GM23338 (cell line): ENCODE results near the gene GBX1. TPM values are rescaled to one million over a fixed set of nuclear protein-coding genes. Genes with fewer than 3 reads are reported as not detected.

ENCODE experiments used
- CREB1 ChIP-seq: fragments of 250-450 bp; sonication (Bioruptor Pico); IDR thresholded peaks from 2 replicates; pipeline ENCODE4 v1.5.0; 2020; ENCODE audit warnings: low read depth, mild to moderate bottlenecking, moderate library complexity
- EZH2phosphoT487 ChIP-seq: fragments of 200-600 bp; sonication (generic); IDR thresholded peaks from one replicate; pipeline ENCODE4 v1.8.1; 2018; ENCODE audit warnings: antibody characterized with exemption; ENCODE audit not compliant: unreplicated experiment
- POLR2AphosphoS5 ChIP-seq: IDR thresholded peaks from 2 replicates; pipeline ENCODE4 v1.6.1; 2016; ENCODE audit warnings: antibody characterized with exemption, low read depth
- ZNF114 ChIP-seq: fragments of 250-450 bp; sonication (Bioruptor Pico); IDR thresholded peaks from 2 replicates; pipeline ENCODE4 v1.5.0; 2020; ENCODE audit warnings: mild to moderate bottlenecking, moderate library complexity
- polyA plus RNA-seq: library from polyadenylated mRNA; unstranded; fragments of >200 nt; fragmentation: Nextera tagmentation; extraction: Ambion mirVana; gene quantifications from 2 replicates; pipeline ENCODE4 v1.2.1, GENCODE V29; 2016
- total RNA-seq: library from RNA; depleted of rRNA; stranded (reverse); fragments of >200 nt; shearing (Covaris generic); gene quantifications from 2 replicates; pipeline ENCODE4 v1.2.3, GENCODE V29; 2014
- TF ChIP-seq, protein P1 (sequence below): fragments of 250-450 bp; sonication (Bioruptor Pico); IDR thresholded peaks from 2 replicates; pipeline ENCODE4 v1.5.0; 2020; ENCODE audit warnings: mild to moderate bottlenecking, moderate library complexity
- TF ChIP-seq, protein P2 (sequence below): IDR thresholded peaks from one replicate; pipeline ENCODE4 v1.6.1; 2018; ENCODE audit warnings: antibody characterized with exemption; ENCODE audit not compliant: unreplicated experiment
- TF ChIP-seq, protein P3 (sequence below): IDR thresholded peaks from 2 replicates; pipeline ENCODE4 v1.6.1; 2016; ENCODE audit warnings: antibody characterized with exemption

The GBX1 gene
- total and polyA plus RNA-seq, 2 experiments from 2014 or later, result 0.24 TPM; not detected in 1

DNA sequence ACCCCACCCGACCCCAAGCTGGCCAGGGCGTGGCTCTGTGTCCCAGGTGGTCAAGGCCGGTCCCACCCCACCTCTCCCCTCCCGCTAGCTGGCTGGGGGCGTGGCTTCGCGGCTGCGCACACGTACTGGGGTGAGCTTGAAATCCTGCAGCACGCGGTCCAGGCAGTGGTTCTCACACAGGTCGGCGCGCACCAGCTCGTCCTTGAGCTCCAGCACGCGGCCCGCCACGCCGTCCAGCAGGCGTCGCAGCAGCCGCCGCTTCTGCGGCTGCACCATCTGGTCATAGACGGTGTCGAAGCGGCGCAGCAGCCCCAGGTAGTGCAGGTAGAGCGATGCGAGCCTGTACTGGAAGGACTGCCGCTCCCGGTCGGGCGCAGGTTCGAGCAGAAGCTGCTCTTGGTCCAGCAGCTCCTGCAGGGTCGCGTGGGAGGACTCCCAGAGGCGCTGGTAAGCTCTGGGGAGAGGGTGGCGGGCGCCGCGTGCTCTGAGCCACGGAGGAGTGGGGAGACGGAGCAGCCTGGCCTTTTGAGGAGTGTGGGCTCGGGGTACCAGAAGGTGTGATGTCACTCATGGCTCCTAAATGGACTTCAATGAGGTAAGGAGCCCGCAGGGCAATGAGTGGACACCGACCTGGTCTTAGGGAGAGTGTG, 37.0 kb upstream of the GBX1 start (continued):
- TF ChIP-seq, protein P1, sequence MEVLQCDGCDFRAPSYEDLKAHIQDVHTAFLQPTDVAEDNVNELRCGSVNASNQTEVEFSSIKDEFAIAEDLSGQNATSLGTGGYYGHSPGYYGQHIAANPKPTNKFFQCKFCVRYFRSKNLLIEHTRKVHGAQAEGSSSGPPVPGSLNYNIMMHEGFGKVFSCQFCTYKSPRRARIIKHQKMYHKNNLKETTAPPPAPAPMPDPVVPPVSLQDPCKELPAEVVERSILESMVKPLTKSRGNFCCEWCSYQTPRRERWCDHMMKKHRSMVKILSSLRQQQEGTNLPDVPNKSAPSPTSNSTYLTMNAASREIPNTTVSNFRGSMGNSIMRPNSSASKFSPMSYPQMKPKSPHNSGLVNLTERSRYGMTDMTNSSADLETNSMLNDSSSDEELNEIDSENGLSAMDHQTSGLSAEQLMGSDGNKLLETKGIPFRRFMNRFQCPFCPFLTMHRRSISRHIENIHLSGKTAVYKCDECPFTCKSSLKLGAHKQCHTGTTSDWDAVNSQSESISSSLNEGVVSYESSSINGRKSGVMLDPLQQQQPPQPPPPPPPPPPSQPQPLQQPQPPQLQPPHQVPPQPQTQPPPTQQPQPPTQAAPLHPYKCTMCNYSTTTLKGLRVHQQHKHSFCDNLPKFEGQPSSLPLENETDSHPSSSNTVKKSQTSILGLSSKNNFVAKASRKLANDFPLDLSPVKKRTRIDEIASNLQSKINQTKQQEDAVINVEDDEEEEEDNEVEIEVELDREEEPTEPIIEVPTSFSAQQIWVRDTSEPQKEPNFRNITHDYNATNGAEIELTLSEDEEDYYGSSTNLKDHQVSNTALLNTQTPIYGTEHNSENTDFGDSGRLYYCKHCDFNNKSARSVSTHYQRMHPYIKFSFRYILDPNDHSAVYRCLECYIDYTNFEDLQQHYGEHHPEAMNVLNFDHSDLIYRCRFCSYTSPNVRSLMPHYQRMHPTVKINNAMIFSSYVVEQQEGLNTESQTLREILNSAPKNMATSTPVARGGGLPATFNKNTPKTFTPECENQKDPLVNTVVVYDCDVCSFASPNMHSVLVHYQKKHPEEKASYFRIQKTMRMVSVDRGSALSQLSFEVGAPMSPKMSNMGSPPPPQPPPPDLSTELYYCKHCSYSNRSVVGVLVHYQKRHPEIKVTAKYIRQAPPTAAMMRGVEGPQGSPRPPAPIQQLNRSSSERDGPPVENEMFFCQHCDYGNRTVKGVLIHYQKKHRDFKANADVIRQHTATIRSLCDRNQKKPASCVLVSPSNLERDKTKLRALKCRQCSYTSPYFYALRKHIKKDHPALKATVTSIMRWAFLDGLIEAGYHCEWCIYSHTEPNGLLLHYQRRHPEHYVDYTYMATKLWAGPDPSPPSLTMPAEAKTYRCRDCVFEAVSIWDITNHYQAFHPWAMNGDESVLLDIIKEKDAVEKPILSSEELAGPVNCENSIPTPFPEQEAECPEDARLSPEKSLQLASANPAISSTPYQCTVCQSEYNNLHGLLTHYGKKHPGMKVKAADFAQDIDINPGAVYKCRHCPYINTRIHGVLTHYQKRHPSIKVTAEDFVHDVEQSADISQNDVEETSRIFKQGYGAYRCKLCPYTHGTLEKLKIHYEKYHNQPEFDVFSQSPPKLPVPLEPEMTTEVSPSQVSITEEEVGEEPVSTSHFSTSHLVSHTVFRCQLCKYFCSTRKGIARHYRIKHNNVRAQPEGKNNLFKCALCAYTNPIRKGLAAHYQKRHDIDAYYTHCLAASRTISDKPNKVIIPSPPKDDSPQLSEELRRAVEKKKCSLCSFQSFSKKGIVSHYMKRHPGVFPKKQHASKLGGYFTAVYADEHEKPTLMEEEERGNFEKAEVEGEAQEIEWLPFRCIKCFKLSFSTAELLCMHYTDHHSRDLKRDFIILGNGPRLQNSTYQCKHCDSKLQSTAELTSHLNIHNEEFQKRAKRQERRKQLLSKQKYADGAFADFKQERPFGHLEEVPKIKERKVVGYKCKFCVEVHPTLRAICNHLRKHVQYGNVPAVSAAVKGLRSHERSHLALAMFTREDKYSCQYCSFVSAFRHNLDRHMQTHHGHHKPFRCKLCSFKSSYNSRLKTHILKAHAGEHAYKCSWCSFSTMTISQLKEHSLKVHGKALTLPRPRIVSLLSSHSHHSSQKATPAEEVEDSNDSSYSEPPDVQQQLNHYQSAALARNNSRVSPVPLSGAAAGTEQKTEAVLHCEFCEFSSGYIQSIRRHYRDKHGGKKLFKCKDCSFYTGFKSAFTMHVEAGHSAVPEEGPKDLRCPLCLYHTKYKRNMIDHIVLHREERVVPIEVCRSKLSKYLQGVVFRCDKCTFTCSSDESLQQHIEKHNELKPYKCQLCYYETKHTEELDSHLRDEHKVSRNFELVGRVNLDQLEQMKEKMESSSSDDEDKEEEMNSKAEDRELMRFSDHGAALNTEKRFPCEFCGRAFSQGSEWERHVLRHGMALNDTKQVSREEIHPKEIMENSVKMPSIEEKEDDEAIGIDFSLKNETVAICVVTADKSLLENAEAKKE (CRISPR knock-in tag), result no peak
- no peak for TF ChIP-seq CREB1 (CRISPR knock-in tag)
- TF ChIP-seq, protein P2, sequence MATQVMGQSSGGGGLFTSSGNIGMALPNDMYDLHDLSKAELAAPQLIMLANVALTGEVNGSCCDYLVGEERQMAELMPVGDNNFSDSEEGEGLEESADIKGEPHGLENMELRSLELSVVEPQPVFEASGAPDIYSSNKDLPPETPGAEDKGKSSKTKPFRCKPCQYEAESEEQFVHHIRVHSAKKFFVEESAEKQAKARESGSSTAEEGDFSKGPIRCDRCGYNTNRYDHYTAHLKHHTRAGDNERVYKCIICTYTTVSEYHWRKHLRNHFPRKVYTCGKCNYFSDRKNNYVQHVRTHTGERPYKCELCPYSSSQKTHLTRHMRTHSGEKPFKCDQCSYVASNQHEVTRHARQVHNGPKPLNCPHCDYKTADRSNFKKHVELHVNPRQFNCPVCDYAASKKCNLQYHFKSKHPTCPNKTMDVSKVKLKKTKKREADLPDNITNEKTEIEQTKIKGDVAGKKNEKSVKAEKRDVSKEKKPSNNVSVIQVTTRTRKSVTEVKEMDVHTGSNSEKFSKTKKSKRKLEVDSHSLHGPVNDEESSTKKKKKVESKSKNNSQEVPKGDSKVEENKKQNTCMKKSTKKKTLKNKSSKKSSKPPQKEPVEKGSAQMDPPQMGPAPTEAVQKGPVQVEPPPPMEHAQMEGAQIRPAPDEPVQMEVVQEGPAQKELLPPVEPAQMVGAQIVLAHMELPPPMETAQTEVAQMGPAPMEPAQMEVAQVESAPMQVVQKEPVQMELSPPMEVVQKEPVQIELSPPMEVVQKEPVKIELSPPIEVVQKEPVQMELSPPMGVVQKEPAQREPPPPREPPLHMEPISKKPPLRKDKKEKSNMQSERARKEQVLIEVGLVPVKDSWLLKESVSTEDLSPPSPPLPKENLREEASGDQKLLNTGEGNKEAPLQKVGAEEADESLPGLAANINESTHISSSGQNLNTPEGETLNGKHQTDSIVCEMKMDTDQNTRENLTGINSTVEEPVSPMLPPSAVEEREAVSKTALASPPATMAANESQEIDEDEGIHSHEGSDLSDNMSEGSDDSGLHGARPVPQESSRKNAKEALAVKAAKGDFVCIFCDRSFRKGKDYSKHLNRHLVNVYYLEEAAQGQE, result no peak
- no peak for TF ChIP-seq POLR2AphosphoS5
- no peak for TF ChIP-seq ZNF114 (CRISPR knock-in tag)
- TF ChIP-seq EZH2phosphoT487, result no peak
- TF ChIP-seq, protein P3, sequence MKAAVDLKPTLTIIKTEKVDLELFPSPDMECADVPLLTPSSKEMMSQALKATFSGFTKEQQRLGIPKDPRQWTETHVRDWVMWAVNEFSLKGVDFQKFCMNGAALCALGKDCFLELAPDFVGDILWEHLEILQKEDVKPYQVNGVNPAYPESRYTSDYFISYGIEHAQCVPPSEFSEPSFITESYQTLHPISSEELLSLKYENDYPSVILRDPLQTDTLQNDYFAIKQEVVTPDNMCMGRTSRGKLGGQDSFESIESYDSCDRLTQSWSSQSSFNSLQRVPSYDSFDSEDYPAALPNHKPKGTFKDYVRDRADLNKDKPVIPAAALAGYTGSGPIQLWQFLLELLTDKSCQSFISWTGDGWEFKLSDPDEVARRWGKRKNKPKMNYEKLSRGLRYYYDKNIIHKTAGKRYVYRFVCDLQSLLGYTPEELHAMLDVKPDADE, result no peak
